Neural cell (in vitro differentiated cells): ENCODE results near the gene CGB3. TPM values are rescaled to one million over a fixed set of nuclear protein-coding genes. Genes with fewer than 3 reads are reported as not detected.

Experiments
- H2AFZ ChIP-seq: fragments of 200-600, 300-800 bp; sonication (generic), shearing (Covaris generic); 2 replicates; pipeline ENCODE4 v1.6.0; 2014; ENCODE audit warnings: low read depth, mild to moderate bottlenecking, antibody characterized with exemption, low read length, moderate library complexity
- H3F3A ChIP-seq: fragments of 200-600 bp; shearing (Covaris generic); 2 replicates; pipeline ENCODE4 v1.6.1; 2016; ENCODE audit warnings: mild to moderate bottlenecking, moderate library complexity, mixed read lengths, antibody characterized with exemption, low read length; ENCODE audit not compliant: insufficient read depth, poor library complexity, severe bottlenecking
- H3K27ac ChIP-seq: fragments of 200-600, 300-800 bp; sonication (generic), shearing (Covaris generic); 2 replicates; pipeline ENCODE4 v1.5.1; 2014; ENCODE audit warnings: mild to moderate bottlenecking, low read length, moderate library complexity
- H3K27me3 ChIP-seq: fragments of 300-800, 200-600 bp; sonication (generic), shearing (Covaris generic); 2 replicates; pipeline ENCODE4 v1.6.0; 2014; ENCODE audit warnings: mild to moderate bottlenecking, low read depth, low read length, moderate library complexity; ENCODE audit not compliant: insufficient read depth
- H3K36me3 ChIP-seq: fragments of 300-800, 200-600 bp; sonication (generic), shearing (Covaris generic); 2 replicates; pipeline ENCODE4 v1.5.1; 2014; ENCODE audit warnings: mild to moderate bottlenecking, antibody characterized with exemption, low read length, moderate library complexity; ENCODE audit not compliant: insufficient read depth
- H3K4me2 ChIP-seq: fragments of 300-800, 200-600 bp; sonication (generic), shearing (Covaris generic); 2 replicates; pipeline ENCODE4 v1.6.0; 2014; ENCODE audit warnings: mild to moderate bottlenecking, low read length
- H3K4me3 ChIP-seq: fragments of 300-800, 200-600 bp; sonication (generic), shearing (Covaris generic); 2 replicates; pipeline ENCODE4 v1.5.1; 2014; ENCODE audit warnings: mild to moderate bottlenecking, low read length, moderate library complexity
- H3K79me2 ChIP-seq: fragments of 200-600 bp; shearing (Covaris generic); replicated peaks from 2 replicates; pipeline ENCODE4 v1.6.0; 2014; ENCODE audit warnings: mild to moderate bottlenecking, low read length, moderate library complexity; ENCODE audit not compliant: insufficient read depth
- H3K9ac ChIP-seq: fragments of 300-800, 200-600 bp; sonication (generic), shearing (Covaris generic); 2 replicates; pipeline ENCODE4 v1.6.1; 2016; ENCODE audit warnings: mild to moderate bottlenecking, low read length, mixed read lengths
- H3K9me2 ChIP-seq: fragments of 200-600 bp; shearing (Covaris generic); 2 replicates; pipeline ENCODE4 v1.6.1; 2016; ENCODE audit warnings: mild to moderate bottlenecking, low read length, mixed read lengths; ENCODE audit not compliant: insufficient read depth
- H3K9me3 ChIP-seq: fragments of 200-600, 300-800 bp; sonication (generic), shearing (Covaris generic); 2 replicates; pipeline ENCODE4 v1.6.1; 2016; ENCODE audit warnings: mild to moderate bottlenecking, mixed run types, low read length, moderate library complexity, mixed read lengths
- H4K20me1 ChIP-seq: fragments of 200-600 bp; shearing (Covaris generic); 2 replicates; pipeline ENCODE4 v1.6.1; 2016; ENCODE audit warnings: mild to moderate bottlenecking, mixed run types; ENCODE audit not compliant: insufficient read depth
- CTCF ChIP-seq: fragments of 450-650 bp; IDR thresholded peaks from 2 replicates; pipeline ENCODE4 v1.5.1; 2014; ENCODE audit warnings: antibody characterized with exemption, mild to moderate bottlenecking, moderate library complexity; ENCODE audit not compliant: poor library complexity, severe bottlenecking
- EP300 ChIP-seq: fragments of 450-650 bp; conservative IDR thresholded peaks from 2 replicates; pipeline ENCODE4 v1.6.1; 2014; ENCODE audit warnings: antibody characterized with exemption, mild to moderate bottlenecking, moderate library complexity; ENCODE audit not compliant: poor library complexity, severe bottlenecking
- EZH2 ChIP-seq: fragments of 200-600, 300-800 bp; shearing (Covaris generic), sonication (generic); IDR thresholded peaks from 2 replicates; pipeline ENCODE4 v1.6.1; 2014; ENCODE audit warnings: antibody characterized with exemption, low read length, borderline replicate concordance, mild to moderate bottlenecking; ENCODE audit not compliant: insufficient read depth, poor library complexity, severe bottlenecking
- MXI1 ChIP-seq: fragments of 450-650 bp; conservative IDR thresholded peaks from 2 replicates; pipeline ENCODE4 v1.6.1; 2014; ENCODE audit warnings: antibody characterized with exemption, mild to moderate bottlenecking; ENCODE audit not compliant: poor library complexity, severe bottlenecking
- POLR2AphosphoS5 ChIP-seq: IDR thresholded peaks from 2 replicates; pipeline ENCODE4 v1.6.1; 2012
- RAD21 ChIP-seq: fragments of 450-650 bp; conservative IDR thresholded peaks from 2 replicates; pipeline ENCODE4 v1.6.1; 2014; ENCODE audit warnings: antibody characterized with exemption, mild to moderate bottlenecking, moderate library complexity
- SMC3 ChIP-seq: fragments of 450-650 bp; conservative IDR thresholded peaks from 2 replicates; pipeline ENCODE4 v1.6.1; 2014; ENCODE audit warnings: antibody characterized with exemption, mild to moderate bottlenecking, moderate library complexity; ENCODE audit not compliant: poor library complexity
- TAF1 ChIP-seq: IDR thresholded peaks from 2 replicates; pipeline ENCODE4 v1.6.1; 2012; ENCODE audit warnings: low read depth
- polyA plus RNA-seq: library from polyadenylated mRNA; depleted of rRNA; stranded (reverse); fragments of >200 nt; gene quantifications from 2 replicates; pipeline ENCODE4 v1.2.3, GENCODE V29; 2014
- TF ChIP-seq, protein P1 (sequence below): IDR thresholded peaks from 2 replicates; pipeline ENCODE4 v1.6.1; 2012; ENCODE audit warnings: borderline replicate concordance

The CGB3 gene
- polyA plus RNA-seq, 1 donor from 2014 or later, result not detected

GRCh38 chr19:48990400-48990799 lies 33.7 kb downstream of the CGB3 start:
- Histone ChIP-seq H3K4me2 (no peak overlapping the region), H3K9me3 (no peaks in the 10 kb centered on the region), H3F3A (peaks cover 4% of the 10 kb centered on the region), H3K27me3 (no peaks in the 10 kb centered on the region), H3K9ac (no peak overlapping the region), H3K36me3 (no peaks in the 10 kb centered on the region), H2AFZ (no peak overlapping the region), H3K27ac (no peak overlapping the region), H3K4me3 (no peak overlapping the region), H3K79me2 (peaks cover 17% of the 10 kb centered on the region), H3K9me2 (no peaks in the 10 kb centered on the region), H4K20me1 (no peaks in the 10 kb centered on the region)
- TF ChIP-seq MXI1 (no peak), TAF1 (no peak), EZH2 (no peak), SMC3 (no peak), CTCF (no peak), POLR2AphosphoS5 (no peak), EP300 (no peak)

DNA sequence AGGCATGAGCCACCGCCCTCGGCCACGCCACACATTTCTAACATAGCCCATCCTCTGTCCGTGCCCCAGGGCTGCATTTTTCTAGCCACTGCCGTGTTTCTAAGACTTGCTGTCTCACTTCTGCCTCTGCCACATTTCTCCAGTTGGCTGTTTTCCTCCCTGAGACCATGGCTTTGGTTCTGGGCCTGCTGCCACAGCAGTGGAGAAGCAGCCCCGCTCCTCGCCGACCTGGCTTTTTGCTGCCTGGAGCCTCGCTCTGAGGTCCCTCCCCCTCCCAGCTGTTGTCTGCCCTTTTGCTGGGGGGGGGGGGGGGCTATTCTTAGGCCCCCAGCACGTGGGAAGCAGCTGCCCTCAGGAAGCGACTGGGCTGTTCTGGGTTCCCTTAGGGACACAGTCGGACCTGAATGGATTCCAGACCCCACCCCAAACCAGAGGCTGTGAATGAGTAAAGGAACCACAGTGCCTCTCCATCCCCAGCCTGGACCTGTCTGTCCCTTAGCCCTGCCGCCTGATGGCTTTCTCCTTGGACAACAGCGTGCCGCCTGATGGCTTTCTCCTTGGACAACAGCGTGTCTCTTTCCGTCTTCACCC lies 34.3 kb downstream of the CGB3 start:
- Histone ChIP-seq H4K20me1 (no peaks in the 10 kb centered on the region), H3K9ac (no peak overlapping the region), H3K79me2 (peaks cover 13% of the 10 kb centered on the region), H3K36me3 (no peaks in the 10 kb centered on the region), H2AFZ (no peak overlapping the region), H3K27me3 (no peaks in the 10 kb centered on the region), H3K9me3 (no peaks in the 10 kb centered on the region), H3K27ac (no peak overlapping the region), H3K4me3 (no peak overlapping the region), H3K9me2 (no peaks in the 10 kb centered on the region), H3F3A (peaks cover 4% of the 10 kb centered on the region), H3K4me2 (no peak overlapping the region)
- TF ChIP-seq SMC3, result no peak
- TF ChIP-seq TAF1, result no peak
- TF ChIP-seq RAD21, result no peak
- TF ChIP-seq, protein P1, sequence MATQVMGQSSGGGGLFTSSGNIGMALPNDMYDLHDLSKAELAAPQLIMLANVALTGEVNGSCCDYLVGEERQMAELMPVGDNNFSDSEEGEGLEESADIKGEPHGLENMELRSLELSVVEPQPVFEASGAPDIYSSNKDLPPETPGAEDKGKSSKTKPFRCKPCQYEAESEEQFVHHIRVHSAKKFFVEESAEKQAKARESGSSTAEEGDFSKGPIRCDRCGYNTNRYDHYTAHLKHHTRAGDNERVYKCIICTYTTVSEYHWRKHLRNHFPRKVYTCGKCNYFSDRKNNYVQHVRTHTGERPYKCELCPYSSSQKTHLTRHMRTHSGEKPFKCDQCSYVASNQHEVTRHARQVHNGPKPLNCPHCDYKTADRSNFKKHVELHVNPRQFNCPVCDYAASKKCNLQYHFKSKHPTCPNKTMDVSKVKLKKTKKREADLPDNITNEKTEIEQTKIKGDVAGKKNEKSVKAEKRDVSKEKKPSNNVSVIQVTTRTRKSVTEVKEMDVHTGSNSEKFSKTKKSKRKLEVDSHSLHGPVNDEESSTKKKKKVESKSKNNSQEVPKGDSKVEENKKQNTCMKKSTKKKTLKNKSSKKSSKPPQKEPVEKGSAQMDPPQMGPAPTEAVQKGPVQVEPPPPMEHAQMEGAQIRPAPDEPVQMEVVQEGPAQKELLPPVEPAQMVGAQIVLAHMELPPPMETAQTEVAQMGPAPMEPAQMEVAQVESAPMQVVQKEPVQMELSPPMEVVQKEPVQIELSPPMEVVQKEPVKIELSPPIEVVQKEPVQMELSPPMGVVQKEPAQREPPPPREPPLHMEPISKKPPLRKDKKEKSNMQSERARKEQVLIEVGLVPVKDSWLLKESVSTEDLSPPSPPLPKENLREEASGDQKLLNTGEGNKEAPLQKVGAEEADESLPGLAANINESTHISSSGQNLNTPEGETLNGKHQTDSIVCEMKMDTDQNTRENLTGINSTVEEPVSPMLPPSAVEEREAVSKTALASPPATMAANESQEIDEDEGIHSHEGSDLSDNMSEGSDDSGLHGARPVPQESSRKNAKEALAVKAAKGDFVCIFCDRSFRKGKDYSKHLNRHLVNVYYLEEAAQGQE, result no peak
- TF ChIP-seq EZH2, result no peak
- TF ChIP-seq POLR2AphosphoS5, result no peak
- no peak for TF ChIP-seq EP300
- no peak for TF ChIP-seq CTCF
- no peak for TF ChIP-seq MXI1
